Endometrial microvascular endothelial cells (primary cell): ENCODE measurements around the gene GARRE1. TPM values are rescaled to one million over a fixed set of nuclear protein-coding genes. Genes with fewer than 3 reads are reported as not detected.

Experiments used
- in situ Hi-C: cut with HindIII; loops from 2 replicates; pipeline ENCODE4 v1.10.0; 2017; ENCODE audit warnings: low sequenced_read_pairs, low pct_unique_long_range_greater_than_20kb; ENCODE audit errors: inconsistent ontology term
- total RNA-seq: library from RNA; depleted of rRNA; stranded (reverse); fragments of >200 nt; gene quantifications from one replicate; pipeline ENCODE4 v1.2.3, GENCODE V29; 2015; ENCODE audit errors: inconsistent ontology term

GARRE1 gene
- total RNA-seq, 1 donor from 2014 or later = 34.2 TPM

GRCh38 chr19:34254698-34255432 is 511 bp downstream of the GARRE1 start:
- in situ Hi-C loops = no loop called here

GRCh38 chr19:34255546-34255945 is 1.2 kb downstream of the GARRE1 start:
- in situ Hi-C loops = no loop called here

GRCh38 chr19:34256835-34257558 is 2.6 kb downstream of the GARRE1 start:
- in situ Hi-C loops = no loop called here

- in situ Hi-C loops = no loop called here
Observed at GRCh38 chr19:34257559-34257924, 3.2 kb downstream of the GARRE1 start.

- in situ Hi-C loops = no loop called here
Observed at GRCh38 chr19:34259367-34260095, 5.2 kb downstream of the GARRE1 start.

GRCh38 chr19:34260771-34261173 is 6.4 kb downstream of the GARRE1 start:
- in situ Hi-C loops = no loop called here

GRCh38 chr19:34261334-34262109 is 7.2 kb downstream of the GARRE1 start:
- in situ Hi-C loops = no loop called here

GRCh38 chr19:34263745-34264237 is 9.4 kb downstream of the GARRE1 start:
- in situ Hi-C loops = no loop called here

- in situ Hi-C loops = no loop called here
Observed at GRCh38 chr19:34265221-34265650, 10.9 kb downstream of the GARRE1 start.

GRCh38 chr19:34269081-34269480 is 14.7 kb downstream of the GARRE1 start:
- in situ Hi-C loops = no loop called here

- in situ Hi-C loops = no loop called here
Observed at GRCh38 chr19:34269489-34269888, 15.1 kb downstream of the GARRE1 start.

- in situ Hi-C loops = no loop called here
Observed at GRCh38 chr19:34269968-34270621, 15.7 kb downstream of the GARRE1 start.

GRCh38 chr19:34273121-34273520 is 18.8 kb downstream of the GARRE1 start:
- in situ Hi-C loops = no loop called here

- in situ Hi-C loops = no loop called here
Observed at GRCh38 chr19:34274284-34274826, 20.0 kb downstream of the GARRE1 start.

- in situ Hi-C loops = no loop called here
Observed at GRCh38 chr19:34274827-34275625, 20.7 kb downstream of the GARRE1 start.

GRCh38 chr19:34275705-34276104 is 21.4 kb downstream of the GARRE1 start:
- in situ Hi-C loops = no loop called here

GRCh38 chr19:34276614-34277013 is 22.3 kb downstream of the GARRE1 start:
- in situ Hi-C loops = no loop called here
